Activated CD4-positive, alpha-beta T cell treated with anti-CD3 and anti-CD28 coated beads, Interleukin-2, amount 10 ng/mL, durations not matched to agents 24 days and 14 days (primary cell): ENCODE measurements around the gene CD300A. TPM values are rescaled to one million over a fixed set of nuclear protein-coding genes. Genes with fewer than 3 reads are reported as not detected.
"Not testable (repeated sequence)": the region's sequence is repeated elsewhere in the genome, so short reads cannot be mapped to it uniquely, and the experiment has no call there.

Experiments used
- DNase-seq: peaks from one replicate; pipeline ENCODE4 v3.0.0; 2022
- H3K27ac Mint-ChIP-seq: one replicate; pipeline ENCODE4 v1.8.0; 2022; ENCODE audit warnings: mild to moderate bottlenecking, mixed read lengths
- H3K27me3 Mint-ChIP-seq: one replicate; pipeline ENCODE4 v1.8.0; 2022; ENCODE audit warnings: mixed read lengths
- H3K36me3 Mint-ChIP-seq: one replicate; pipeline ENCODE4 v1.8.0; 2022; ENCODE audit warnings: low read depth, mild to moderate bottlenecking, mixed read lengths
- H3K4me1 Mint-ChIP-seq: one replicate; pipeline ENCODE4 v1.8.0; 2021; ENCODE audit warnings: mixed read lengths
- H3K4me3 Mint-ChIP-seq: one replicate; pipeline ENCODE4 v1.8.0; 2022; ENCODE audit warnings: mild to moderate bottlenecking, moderate library complexity, mixed read lengths
- H3K9me3 Mint-ChIP-seq: one replicate; pipeline ENCODE4 v1.8.0; 2021; ENCODE audit warnings: mixed read lengths
- intact Hi-C: fragments of 100-400 bp; cut with micrococcal nuclease; formaldehyde crosslinking; loops from one replicate; pipeline ENCODE4 v1.15.1; 2023
- total RNA-seq: library from RNA; stranded (reverse); gene quantifications from 2 replicates; pipeline ENCODE4 v1.2.3, GENCODE V29; 2022

CD300A gene
- total RNA-seq, 1 donor from 2014 or later, result 15.3 TPM

GRCh38 chr17:74488276-74488675 is 21.8 kb downstream of the CD300A start:
- H3K4me3 Mint-ChIP-seq, H3K27ac Mint-ChIP-seq, intact Hi-C loops, H3K27me3 Mint-ChIP-seq, DNase-seq: not testable (repeated sequence)
- Mint-ChIP-seq H3K36me3 (peaks cover 33% of the 10 kb centered on the region), H3K9me3 (peaks cover 10% of the 10 kb centered on the region), H3K4me1 (peaks cover 12% of the 10 kb centered on the region)

DNA sequence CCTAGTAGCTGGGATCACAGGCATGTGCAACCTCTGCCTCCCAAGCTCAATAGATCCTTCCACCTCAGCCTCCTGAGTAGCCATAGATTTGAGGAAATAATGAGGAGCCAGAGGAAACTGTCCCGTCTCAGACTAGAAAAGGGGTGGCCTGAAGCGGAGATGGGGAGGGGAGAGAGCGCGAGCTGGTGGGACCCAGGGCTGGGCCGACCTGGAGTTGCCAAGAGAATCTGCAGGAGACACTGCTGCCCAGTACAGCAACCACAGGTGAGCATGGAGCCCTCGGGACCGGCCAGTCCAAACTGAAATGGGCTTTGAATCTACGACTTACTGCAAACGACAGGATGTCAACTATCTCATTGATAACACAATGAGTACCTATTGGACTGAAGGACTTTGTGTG is 24.3 kb downstream of the CD300A start:
- intact Hi-C loops, result loop anchor here (10.0 kb wide), 1 partner anchor 56 kb away; the partner anchor contains the start of gene GPRC5C
- Mint-ChIP-seq H3K27me3 (no peaks in the 10 kb centered on the region), H3K4me1 (peaks cover 11% of the 10 kb centered on the region), H3K27ac (no peak overlapping the region), H3K9me3 (peaks cover 10% of the 10 kb centered on the region), H3K4me3 (no peak overlapping the region), H3K36me3 (peaks cover 25% of the 10 kb centered on the region)
- no peak for DNase-seq

- no peaks in the 10 kb centered on the region for H3K27me3 Mint-ChIP-seq
- no peak for DNase-seq
- H3K36me3 Mint-ChIP-seq, result peaks cover 23% of the 10 kb centered on the region
- no peak overlapping the region for H3K27ac Mint-ChIP-seq
- peaks cover 10% of the 10 kb centered on the region for H3K9me3 Mint-ChIP-seq
- H3K4me1 Mint-ChIP-seq, result peaks cover 11% of the 10 kb centered on the region
- no peak overlapping the region for H3K4me3 Mint-ChIP-seq
- intact Hi-C loops, result loop anchor here (10.0 kb wide), 1 partner anchor 57 kb away; the partner anchor contains the start of gene GPRC5C
Observed at GRCh38 chr17:74491626-74492025, 25.2 kb downstream of the CD300A start.

GRCh38 chr17:74493331-74493833 is 26.9 kb downstream of the CD300A start:
- peaks cover 3% of the 10 kb centered on the region for H3K9me3 Mint-ChIP-seq
- peaks cover 12% of the 10 kb centered on the region for H3K36me3 Mint-ChIP-seq
- peaks cover 13% of the 10 kb centered on the region for H3K4me1 Mint-ChIP-seq
- DNase-seq, result peak; percentile 91
- intact Hi-C loops, result loop anchor here (1.0 to 10.0 kb wide), 3 partner anchors 36 to 114 kb away; partner anchors contain the start of gene GPRC5C
- peaks cover 5% of the 10 kb centered on the region for H3K27me3 Mint-ChIP-seq
- no peak overlapping the region for H3K4me3 Mint-ChIP-seq
- H3K27ac Mint-ChIP-seq, result no peak overlapping the region

DNA sequence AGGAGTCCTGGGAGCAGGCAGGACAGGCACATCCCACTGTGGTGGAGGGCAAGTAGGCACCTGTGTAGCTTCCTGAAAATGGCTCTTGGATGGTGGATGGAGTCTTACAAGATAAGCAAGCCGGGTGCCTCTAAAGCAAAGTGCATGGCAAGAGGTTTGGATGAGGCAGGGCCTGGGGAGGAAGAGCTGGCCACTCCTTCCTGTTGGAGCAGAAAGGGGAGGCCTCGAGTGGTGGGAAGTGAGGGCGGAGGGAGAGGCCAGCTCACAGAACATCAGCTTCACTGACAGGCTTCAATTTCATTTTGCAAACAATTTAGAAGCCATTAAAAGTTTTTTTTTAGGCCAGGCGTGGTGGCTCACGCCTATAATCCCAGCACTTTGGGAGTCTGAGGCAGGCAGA is 31.0 kb downstream of the CD300A start:
- no peak for DNase-seq
- Mint-ChIP-seq H3K36me3 (no peaks in the 10 kb centered on the region), H3K27ac (no peak overlapping the region), H3K27me3 (peaks cover 5% of the 10 kb centered on the region), H3K4me3 (no peak overlapping the region), H3K9me3 (no peaks in the 10 kb centered on the region), H3K4me1 (peaks cover 5% of the 10 kb centered on the region)
- intact Hi-C loops, result loop anchor here (10.0 kb wide), 1 partner anchor 63 kb away; the partner anchor contains the start of gene GPRC5C

GRCh38 chr17:74499992-74500391 is 33.6 kb downstream of the CD300A start:
- H3K27ac Mint-ChIP-seq, result no peak overlapping the region
- peaks cover 5% of the 10 kb centered on the region for H3K27me3 Mint-ChIP-seq
- no peak overlapping the region for H3K4me3 Mint-ChIP-seq
- intact Hi-C loops, result loop anchor here (10.0 kb wide), 1 partner anchor 65 kb away; the partner anchor contains the start of gene GPRC5C
- H3K9me3 Mint-ChIP-seq, result no peaks in the 10 kb centered on the region
- no peaks in the 10 kb centered on the region for H3K36me3 Mint-ChIP-seq
- no peak for DNase-seq
- peaks cover 2% of the 10 kb centered on the region for H3K4me1 Mint-ChIP-seq

DNA sequence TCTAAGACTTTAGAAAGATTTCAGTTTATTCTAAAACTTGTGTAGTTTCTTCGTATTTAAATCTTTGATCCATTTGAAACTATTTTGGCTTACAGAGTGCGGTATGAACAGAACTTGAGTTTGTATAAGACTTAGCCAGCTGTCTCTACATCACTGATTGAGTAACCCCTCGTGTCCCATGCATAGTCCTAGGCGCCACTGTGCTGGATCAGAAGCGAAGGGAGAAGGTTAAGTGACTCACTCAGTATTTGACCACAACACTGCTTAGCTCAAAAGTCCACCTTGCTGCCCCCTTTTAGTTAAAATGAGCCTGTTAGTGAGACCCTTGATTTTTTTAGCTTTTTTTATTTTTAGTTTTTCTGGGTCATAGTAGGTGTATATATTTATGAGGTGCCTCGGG is 36.4 kb downstream of the CD300A start:
- no peaks in the 10 kb centered on the region for H3K9me3 Mint-ChIP-seq
- H3K36me3 Mint-ChIP-seq, result no peaks in the 10 kb centered on the region
- peaks cover under 1% of the 10 kb centered on the region for H3K4me1 Mint-ChIP-seq
- H3K27ac Mint-ChIP-seq, result no peak overlapping the region
- peaks cover under 1% of the 10 kb centered on the region for H3K27me3 Mint-ChIP-seq
- H3K4me3 Mint-ChIP-seq, result no peak overlapping the region
- no peak for DNase-seq
- intact Hi-C loops, result no loop called here

DNA sequence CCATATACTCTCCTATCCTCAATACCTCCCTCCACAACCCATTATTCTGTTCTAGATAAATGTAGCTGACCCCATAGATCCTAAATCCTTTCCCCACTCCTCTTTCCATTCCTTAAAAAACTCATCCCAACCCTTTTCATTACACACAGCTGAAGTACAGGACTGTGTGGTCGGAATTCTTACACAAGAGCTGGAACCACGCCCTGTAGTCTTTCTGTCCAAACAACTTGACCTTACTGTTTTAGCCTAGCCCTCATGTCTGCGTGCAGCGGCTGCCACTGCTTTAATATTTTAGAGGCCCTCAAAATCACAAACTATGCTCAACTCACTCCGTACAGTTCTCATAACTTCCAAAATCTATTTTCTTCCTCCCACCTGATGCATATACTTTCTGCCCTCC is 37.5 kb downstream of the CD300A start:
- H3K4me1 Mint-ChIP-seq, DNase-seq, H3K36me3 Mint-ChIP-seq, H3K27ac Mint-ChIP-seq, H3K4me3 Mint-ChIP-seq, H3K27me3 Mint-ChIP-seq, intact Hi-C loops, H3K9me3 Mint-ChIP-seq: not testable (repeated sequence)

DNA sequence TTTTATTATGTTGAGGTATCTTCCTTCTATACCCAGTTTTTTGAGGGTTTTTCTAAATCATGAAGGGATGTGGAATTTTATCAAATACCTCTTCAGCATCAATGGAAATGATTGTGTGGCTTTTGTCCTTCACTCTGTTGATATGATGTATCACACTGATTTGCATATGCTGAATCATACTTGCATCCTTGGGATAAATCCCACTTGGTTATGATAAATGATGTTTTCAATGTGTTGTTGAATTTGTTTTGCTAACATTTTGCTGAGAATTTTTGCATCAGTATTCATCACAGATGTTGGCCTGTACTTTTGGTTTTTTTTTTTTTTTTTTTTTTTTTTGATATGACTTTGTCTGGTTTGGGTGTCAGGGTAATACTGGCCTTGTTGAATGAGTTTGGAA is 41.7 kb downstream of the CD300A start:
- Mint-ChIP-seq H3K4me1 (peaks cover 18% of the 10 kb centered on the region), H3K27ac (no peak overlapping the region), H3K27me3 (peaks cover 10% of the 10 kb centered on the region), H3K4me3 (no peak overlapping the region), H3K36me3 (peaks cover 3% of the 10 kb centered on the region), H3K9me3 (no peaks in the 10 kb centered on the region)
- DNase-seq, result no peak
- intact Hi-C loops, result no loop called here

DNA sequence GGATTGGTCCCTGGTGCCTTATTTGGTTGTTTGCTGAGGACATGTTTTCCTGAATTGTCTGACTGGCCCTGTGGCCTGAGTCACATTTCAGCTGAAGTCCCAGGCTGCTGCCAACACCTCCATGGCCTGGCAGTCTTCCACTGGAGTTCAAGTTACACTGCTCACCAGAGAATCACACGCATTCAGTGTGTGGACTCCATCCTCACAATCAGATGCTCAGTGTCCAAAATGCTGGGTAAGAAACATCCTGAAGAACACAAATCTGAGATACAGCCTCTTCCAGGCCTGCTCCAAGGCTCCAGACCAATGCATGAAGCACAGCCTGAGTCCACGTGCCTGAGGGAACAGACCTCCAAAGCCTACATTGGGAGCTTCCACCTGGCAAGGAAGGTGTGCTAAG is 45.6 kb downstream of the CD300A start:
- Mint-ChIP-seq H3K9me3 (peaks cover 12% of the 10 kb centered on the region), H3K4me1 (peaks cover 30% of the 10 kb centered on the region), H3K27ac (peak overlapping the region; percentile 91), H3K36me3 (peaks cover 14% of the 10 kb centered on the region), H3K27me3 (peaks cover 19% of the 10 kb centered on the region), H3K4me3 (peak overlapping the region; percentile 58)
- intact Hi-C loops, result loop anchor here (2.0 to 10.0 kb wide), 2 partner anchors 45 to 227 kb away; partner anchors contain the start of gene CD300A
- no peak for DNase-seq

DNA sequence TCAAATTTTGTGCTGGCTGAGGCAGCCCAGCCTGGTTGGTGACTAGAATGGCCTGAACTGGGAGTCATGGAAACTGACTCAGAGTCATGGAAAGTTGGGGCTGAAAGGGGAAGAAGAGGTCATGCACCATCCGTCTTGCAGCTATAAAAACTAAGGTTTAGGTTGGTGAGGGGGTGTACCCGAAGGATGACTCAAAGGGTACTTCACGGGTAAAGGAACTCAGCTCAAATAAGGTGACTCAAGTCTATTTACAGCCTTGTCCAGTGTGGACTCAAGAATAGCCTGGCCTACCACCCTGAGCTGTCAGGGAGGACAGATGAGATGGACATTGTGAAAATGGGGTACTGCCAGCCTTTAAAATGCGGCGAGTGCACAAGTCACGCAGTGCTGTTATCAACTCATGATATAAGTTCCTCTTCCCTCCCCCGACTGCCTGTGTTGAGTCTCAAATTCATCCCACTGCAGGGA is 46.2 kb downstream of the CD300A start:
- Mint-ChIP-seq H3K27me3 (peaks cover 19% of the 10 kb centered on the region), H3K4me3 (peak overlapping the region; percentile 58), H3K27ac (peak overlapping the region; percentile 91), H3K4me1 (peaks cover 30% of the 10 kb centered on the region), H3K36me3 (peaks cover 14% of the 10 kb centered on the region), H3K9me3 (peaks cover 13% of the 10 kb centered on the region)
- intact Hi-C loops, result loop anchor here (2.0 to 10.0 kb wide), 2 partner anchors 46 to 228 kb away; partner anchors contain the start of gene CD300A
- peak; percentile 66 for DNase-seq

GRCh38 chr17:74513987-74514631 is 47.7 kb downstream of the CD300A start:
- DNase-seq, result peak; percentile 90
- peaks cover 19% of the 10 kb centered on the region for H3K9me3 Mint-ChIP-seq
- H3K4me1 Mint-ChIP-seq, result peaks cover 27% of the 10 kb centered on the region
- peaks cover 14% of the 10 kb centered on the region for H3K36me3 Mint-ChIP-seq
- peak overlapping the region; percentile 34 for H3K4me3 Mint-ChIP-seq
- peak overlapping the region; percentile 94 for H3K27ac Mint-ChIP-seq
- intact Hi-C loops, result loop anchor here (2.0 to 10.0 kb wide), 2 partner anchors 47 to 229 kb away; partner anchors contain the start of gene CD300A
- peaks cover 14% of the 10 kb centered on the region for H3K27me3 Mint-ChIP-seq

DNA sequence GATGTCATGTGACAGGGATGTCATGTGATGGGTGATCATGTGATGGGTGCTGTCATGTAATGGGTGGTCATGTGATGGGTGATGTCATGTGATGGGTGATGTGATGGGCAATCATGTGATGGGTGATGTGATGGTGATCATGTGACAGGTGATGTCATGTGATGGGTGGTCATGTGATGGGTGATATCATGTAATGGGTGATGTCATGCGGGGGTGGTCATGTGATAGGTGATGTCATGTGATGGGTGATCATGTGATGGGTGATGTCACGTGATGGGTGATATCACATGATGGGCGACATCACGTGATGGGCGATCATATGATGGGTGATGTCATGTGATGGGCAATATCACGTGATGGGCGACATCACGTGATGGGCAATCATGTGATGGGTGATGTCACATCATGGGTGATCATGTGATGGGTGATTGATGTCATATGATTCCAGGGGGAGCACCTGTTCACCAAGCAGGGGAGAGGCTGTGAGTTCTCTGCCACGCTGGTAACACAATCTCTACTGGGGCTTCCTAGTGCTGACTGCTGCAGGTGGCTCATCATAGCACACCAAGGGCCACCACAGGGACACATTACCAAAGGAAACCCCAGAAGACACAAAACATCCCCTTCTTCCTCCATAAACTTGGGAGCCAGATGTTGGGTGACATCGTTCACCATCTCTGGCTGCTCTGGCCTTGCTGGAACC is 48.3 kb downstream of the CD300A start:
- Mint-ChIP-seq H3K4me3 (peak overlapping the region; percentile 34), H3K4me1 (peaks cover 27% of the 10 kb centered on the region), H3K36me3 (peaks cover 14% of the 10 kb centered on the region), H3K27ac (peak overlapping the region; percentile 94), H3K9me3 (peaks cover 22% of the 10 kb centered on the region), H3K27me3 (peaks cover 13% of the 10 kb centered on the region)
- DNase-seq, result no peak
- intact Hi-C loops, result loop anchor here (10.0 kb wide), 1 partner anchor 230 kb away; no protein-coding TSS in a partner anchor
